Brain pericyte (primary cell): ENCODE data around the gene CD22.

Source experiments
- DNase-seq: peaks from one replicate; pipeline ENCODE4 v3.0.0-alpha.2; 2012; ENCODE audit warnings: low read depth, low spot score

CD22 gene

GRCh38 chr19:35341006-35341405 is 12.0 kb downstream of the CD22 start:
- no peak for DNase-seq

GRCh38 chr19:35341565-35342225 is 12.7 kb downstream of the CD22 start:
- no peak for DNase-seq

GRCh38 chr19:35342430-35342829 is 13.4 kb downstream of the CD22 start:
- DNase-seq, result no peak

- no peak for DNase-seq
Measured at GRCh38 chr19:35344511-35345031, 15.6 kb downstream of the CD22 start.

- no peak for DNase-seq
Measured at GRCh38 chr19:35345671-35346111, 16.7 kb downstream of the CD22 start.

GRCh38 chr19:35346193-35347052 is 17.4 kb downstream of the CD22 start:
- no peak for DNase-seq

- DNase-seq, result no peak
Measured at GRCh38 chr19:35347171-35347929, 18.4 kb downstream of the CD22 start, which contains the start of gene FFAR1. TSS of gene FFAR1 (plus strand) at chr19:35347902. CDS start at chr19:35351552, 3,650 bp downstream.

- DNase-seq, result no peak
Measured at GRCh38 chr19:35347930-35348298, 18.9 kb downstream of the CD22 start.

- no peak for DNase-seq
Measured at GRCh38 chr19:35348911-35349611, 20.1 kb downstream of the CD22 start.

GRCh38 chr19:35349614-35350521 is 20.9 kb downstream of the CD22 start:
- DNase-seq, result no peak

- no peak for DNase-seq
Measured at GRCh38 chr19:35350591-35350990, 21.6 kb downstream of the CD22 start.

GRCh38 chr19:35351411-35352176 is 22.6 kb downstream of the CD22 start:
- DNase-seq, result no peak

- no peak for DNase-seq
Measured at GRCh38 chr19:35352177-35352447, 23.1 kb downstream of the CD22 start.

- DNase-seq, result no peak
Measured at GRCh38 chr19:35352448-35353304, 23.7 kb downstream of the CD22 start.

- DNase-seq, result no peak
Measured at GRCh38 chr19:35353635-35354034, 24.6 kb downstream of the CD22 start.

- DNase-seq, result no peak
Measured at GRCh38 chr19:35354898-35355297, 25.9 kb downstream of the CD22 start.

GRCh38 chr19:35355791-35356460 is 26.9 kb downstream of the CD22 start:
- no peak for DNase-seq

- DNase-seq, result no peak
Measured at GRCh38 chr19:35357867-35358573, 29.0 kb downstream of the CD22 start, which contains the start of gene FFAR3. TSS of gene FFAR3 (plus strand) at chr19:35358460. CDS start at chr19:35358891, 431 bp downstream.
